ENCODE data around the gene ULBP3.
"Not testable (repeated sequence)": the region's sequence is repeated elsewhere in the genome, so short reads cannot be mapped to it uniquely, and the experiment has no call there.

Gene ULBP3

DNA sequence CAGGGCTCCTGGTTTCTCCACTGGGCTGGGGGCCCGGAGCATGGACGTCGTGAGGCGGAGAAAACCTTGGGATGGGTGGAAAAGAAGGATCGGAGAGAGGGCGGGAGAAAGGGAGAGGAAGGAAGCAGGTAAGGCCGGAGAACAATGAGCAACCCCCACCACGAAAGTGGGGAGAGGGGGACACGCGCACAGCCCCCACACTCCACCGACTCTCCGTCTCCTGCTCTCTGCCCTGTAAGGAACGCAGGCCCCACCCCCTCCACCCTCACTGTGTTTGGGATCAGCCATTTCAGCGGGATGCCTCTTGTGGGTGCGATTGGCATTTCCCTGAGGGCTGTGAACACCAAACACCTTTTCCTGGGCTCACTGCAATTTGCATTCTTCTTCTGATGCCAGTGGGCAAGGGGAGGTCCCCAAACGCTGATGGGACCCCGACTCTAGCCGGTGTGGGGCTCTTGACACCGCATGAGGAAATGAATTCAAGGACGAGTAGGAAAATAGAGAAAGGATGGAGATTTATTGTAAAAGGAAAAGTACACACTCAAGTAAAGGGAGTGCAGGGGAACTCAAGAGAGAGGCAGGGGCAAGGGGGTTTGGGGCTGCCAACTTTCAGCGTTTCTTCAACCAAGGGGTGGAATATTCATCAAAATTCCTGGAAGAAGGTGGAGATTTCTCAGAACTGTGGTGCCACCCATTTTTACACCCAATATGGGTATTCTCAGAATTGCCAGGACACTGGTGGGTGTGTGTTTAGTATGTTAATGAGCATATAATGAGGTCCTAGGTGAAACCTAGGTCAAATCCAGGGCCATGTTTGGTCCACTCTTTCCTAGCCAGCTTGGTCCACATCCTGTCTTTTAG is 30.5 kb downstream of the ULBP3 start:
- FAIRE-seq, result no peak

DNA sequence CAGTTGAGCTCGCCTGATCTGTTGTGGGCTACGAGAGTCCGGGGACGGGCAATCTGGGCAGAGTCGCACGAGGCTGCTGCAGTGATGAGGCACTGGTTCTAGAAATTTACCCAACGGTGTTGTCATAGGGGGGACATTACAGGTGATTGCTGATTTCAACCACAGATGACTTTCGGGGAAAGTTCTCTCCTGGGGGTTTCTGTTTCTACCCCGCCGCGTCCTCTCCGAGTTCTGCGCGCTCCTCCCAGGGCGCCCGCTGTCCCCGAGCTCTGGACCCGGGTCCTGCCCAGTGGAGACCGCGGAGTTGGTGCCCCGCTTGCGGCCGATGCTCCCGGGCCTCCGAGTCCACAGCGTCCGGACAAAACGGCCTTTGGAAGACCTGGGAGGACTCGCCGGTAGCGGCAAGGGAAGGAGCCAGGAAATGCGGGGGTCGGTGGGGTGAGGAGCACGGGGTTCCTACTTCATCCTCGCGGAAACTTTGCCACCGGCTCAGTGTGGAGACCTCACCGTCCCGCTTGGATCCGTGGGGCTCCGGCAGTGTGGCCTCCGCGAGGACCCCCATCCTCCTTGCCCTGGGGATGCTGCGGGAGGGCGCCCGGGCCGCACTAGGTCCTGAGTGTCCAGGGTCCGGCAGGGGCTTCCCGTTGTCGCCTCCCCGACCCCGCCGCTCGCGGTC is 31.3 kb downstream of the ULBP3 start:
- no peak for FAIRE-seq

DNA sequence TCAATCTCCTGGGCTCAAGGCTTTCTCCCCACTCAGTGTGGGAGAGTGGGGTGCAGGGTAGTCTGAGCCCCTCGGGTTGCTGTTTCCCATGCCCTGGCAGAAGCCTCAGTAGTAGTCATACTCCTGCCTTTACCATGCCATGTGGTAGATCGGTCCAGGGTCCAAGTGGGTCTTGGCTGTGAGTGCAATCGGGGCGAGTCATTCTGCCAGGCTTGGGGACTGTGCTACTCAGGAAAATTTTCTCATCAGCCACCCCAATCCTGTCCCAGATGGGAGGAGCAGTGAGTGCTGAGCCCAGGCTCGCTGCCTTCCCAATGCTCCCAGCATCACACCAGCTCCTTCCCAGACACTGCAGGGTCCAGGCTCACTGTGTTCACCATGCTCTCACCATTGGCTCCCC is 32.8 kb downstream of the ULBP3 start:
- FAIRE-seq, result no peak

DNA sequence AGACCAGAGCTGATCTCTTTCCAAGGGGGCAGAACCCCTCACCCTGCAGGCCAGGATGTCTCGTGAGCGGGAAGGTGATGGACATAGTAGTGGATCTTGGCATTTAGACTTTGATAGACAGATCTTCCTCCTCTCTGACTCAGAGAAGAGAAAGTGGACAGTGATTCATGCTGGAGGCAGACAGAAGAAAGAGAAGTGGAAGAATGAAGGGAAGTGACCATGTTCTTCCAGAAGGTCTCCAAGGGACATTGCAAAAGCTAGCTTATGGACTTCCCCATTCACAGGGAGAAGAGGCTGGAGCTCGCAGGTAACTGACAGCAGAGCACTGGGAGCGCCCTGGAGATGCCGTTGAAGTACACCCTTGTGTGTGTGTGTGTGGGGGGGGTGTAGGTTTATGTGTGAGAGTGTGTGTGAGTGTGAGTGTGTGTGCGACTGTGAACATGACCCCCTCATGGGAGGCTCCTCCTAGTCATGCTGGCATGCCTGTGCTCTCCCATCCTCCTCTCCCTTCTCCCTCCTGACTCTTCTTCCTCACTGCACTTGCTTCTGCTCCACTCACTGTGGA is 35.6 kb downstream of the ULBP3 start:
- no peak for FAIRE-seq

DNA sequence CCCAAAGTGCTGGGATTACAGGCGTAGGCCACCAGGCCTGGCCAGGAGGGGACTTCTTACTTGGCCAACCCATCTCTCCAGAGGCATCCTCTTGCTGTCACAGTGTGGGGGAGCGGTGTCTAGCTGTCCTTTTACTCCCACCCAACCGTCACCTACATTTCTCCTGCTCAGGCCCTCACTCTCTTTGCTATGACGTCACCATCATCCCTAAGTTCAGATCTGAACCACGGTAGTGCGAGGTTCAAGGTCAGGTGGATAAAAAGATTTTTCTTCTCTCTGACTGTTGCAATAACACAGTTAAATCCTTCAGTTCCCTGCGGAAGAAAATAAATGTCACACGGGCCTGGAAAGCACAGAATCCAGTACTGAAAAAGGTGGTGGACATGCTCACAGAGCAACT is 36.3 kb downstream of the ULBP3 start:
- no peak for FAIRE-seq

DNA sequence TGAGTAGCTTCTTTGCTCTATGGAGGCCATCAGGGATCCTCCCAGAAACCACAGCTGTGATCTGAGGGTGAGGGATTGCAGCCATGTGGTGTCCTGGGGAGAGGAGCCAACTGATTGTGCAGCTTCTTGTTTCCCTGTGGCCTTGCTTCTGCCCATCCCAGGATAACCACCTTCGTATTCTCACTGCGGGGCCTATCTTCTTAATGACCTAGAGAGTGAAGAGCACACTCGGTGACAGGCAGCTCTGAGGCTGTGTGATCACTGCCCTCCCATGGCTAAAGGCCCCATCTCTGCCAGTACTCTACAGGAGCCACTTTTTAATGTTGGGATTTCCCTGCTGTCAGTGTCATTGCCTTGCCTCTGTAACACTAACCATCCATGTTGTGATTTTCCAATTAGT is 38.3 kb downstream of the ULBP3 start:
- FAIRE-seq, result no peak

DNA sequence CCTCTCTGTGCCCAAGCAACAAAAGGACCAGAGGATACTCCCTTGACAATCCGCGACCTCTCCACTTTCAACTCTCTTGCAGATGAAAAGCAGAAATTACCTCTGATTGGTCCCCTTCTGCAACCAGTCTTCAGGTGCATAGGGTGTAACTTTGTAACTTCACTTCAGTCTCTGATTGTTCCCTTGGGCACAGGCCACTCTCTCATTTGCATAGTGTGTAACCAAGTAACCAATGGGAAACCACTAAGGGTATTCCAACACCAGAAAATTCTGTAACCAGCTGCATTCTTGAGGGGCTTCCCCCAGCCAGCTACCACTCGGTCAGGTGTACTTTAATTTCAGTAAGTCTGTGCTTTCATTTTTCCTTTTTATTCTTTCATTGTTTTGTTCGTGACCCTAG is 39.2 kb downstream of the ULBP3 start:
- no peak for FAIRE-seq

DNA sequence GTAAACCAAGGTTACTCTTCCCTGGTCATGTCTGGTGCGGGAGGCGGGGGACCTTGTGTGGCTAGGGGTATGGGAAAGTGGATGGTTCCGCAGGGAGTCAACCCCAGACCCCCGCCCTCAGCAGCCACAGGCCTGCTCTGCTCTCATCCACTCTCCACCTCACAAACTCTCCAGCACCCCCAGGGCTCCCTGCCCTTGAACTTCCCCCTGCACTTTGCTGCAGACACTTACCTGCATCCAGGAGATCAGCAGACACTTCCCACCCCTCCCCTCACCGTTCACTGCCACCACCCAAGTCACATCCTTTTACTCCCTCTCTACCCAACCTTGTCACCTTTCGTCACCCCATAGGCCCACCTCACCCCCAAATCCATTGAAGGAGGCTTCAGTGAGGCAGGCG is 39.6 kb downstream of the ULBP3 start:
- FAIRE-seq, result no peak

DNA sequence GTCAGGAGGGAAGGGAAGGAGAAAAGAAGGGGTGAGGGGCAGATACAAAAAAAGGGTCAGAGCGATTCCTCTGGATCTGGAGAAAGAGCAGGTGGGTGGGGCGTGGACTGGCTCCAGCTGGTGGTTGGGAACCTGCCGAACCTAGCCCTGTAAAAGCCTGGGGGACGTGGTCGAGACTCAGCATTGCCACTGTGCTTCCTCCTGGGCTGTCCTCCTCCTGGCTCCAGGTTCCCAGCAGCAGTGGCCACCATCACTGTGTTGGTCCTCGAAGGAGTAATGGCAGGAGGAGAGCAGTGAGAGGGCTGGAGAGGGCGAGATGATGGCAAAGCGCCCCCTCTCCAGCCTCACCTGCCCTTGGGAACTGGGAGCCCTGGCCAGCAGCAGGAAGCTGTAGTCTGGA is 40.1 kb downstream of the ULBP3 start:
- FAIRE-seq, result no peak

DNA sequence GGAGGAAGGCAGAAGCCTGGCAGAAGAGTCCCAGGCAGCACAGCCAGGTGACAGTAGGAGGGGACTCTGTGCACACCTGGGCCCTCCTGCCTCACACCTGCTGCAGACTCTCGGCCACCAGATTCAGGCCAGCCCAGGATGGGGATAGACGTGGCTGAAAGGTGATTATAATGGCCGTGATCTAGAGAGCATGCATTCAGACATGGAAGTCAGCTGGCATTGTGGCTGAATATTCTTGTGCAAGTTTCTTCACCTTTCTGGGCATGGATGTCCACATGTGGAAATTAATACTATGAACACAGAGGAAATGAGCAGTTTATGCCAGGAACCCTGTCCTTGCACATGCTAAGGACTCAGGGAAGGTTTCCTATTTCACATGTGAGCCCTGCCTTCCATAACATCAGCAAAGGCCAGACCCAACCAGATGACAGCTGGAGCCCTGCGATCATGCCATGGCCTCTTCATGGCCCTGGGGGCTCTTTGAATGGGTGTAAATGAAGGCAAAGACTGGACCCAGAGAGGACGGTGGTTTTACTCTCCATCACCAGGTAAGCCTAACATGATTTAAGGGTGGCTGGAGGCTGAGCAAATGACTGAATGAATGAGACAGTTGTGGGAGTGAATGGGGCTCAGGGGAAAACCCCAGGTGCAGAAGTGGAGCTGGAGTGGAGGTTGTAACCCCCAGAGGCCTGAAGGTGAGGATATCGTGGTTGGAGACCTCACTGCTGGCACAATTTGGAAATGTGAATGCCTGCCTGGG is 40.9 kb downstream of the ULBP3 start:
- FAIRE-seq, result no peak

DNA sequence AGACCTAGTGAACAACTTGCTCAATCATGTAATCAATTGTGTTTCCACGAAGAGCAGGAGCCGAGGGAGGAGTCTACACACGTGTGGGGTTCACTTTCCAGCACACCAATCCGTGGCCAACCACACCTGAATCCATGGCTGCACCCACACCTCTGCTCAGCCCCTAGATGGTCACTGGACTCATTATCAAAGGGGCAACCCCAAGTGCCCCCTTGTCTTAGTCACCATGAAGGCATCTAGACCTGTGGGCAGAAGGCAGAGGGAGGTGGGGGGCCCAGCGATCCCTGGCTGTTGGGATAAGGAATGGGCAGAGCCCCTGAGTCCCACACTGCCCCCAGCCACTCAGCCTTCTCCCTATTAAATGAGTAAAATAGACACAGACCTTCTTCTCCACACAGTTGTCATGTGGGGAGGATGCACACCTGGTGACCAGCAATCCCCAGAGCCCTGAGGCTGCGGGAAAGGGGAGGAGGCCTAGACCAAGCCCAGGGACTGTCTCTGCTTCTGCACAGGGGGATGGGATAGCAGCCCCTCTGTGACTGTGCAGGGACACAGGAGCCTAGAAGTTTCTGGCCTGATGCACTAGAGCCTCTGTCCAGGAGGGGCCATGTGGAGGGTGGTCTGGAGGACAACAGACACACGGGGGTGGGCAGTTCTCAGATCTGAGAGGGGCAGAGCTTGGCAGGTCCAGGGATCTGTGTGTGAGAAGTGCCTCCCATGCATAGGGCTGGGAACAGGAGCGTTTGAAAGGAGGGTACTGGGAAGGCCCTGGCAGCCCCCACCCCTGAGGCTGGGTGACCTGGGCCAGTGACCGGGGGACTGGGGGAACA is 41.7 kb downstream of the ULBP3 start:
- no peak for FAIRE-seq

DNA sequence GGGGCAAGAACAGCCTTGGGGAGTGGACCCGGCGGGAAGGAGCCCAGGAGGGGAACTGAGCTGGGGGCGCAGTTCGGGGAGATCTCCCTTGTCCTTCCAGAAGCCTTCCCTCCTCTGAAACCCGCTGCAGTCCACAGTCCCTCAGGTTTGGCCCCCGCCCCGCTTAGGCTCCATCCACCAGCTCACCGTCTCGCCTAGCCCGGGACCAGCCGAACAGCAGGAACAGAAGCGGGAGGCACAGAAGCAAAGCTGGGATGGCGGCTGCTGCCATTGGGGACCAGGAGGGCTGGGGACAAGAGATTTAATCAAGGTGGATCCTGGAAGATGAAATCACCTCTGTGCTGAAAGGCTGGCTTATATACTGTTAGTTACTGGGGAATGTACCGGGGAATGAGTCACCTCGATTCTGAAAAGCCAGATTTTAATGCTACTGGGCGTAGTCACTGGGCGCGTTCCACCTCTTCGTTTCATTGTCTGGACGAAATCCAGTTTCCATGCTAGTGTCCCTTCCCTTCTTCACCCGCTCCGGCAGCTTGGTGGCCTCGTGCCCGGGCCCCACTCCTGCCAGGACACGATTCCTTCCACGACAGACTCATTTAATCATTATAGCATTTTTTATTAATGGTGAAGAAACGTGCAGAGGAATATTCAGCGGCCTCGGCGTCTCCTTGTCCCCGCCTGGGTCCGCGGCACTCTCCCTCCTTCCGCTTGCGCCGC is 43.6 kb downstream of the ULBP3 start, which contains the start of gene RAET1L:
Gene RAET1L (minus strand): TSS at position 332 of the 717 bp plus-strand sequence. CDS start 61 bp downstream, at position 271.
- no peak for FAIRE-seq

DNA sequence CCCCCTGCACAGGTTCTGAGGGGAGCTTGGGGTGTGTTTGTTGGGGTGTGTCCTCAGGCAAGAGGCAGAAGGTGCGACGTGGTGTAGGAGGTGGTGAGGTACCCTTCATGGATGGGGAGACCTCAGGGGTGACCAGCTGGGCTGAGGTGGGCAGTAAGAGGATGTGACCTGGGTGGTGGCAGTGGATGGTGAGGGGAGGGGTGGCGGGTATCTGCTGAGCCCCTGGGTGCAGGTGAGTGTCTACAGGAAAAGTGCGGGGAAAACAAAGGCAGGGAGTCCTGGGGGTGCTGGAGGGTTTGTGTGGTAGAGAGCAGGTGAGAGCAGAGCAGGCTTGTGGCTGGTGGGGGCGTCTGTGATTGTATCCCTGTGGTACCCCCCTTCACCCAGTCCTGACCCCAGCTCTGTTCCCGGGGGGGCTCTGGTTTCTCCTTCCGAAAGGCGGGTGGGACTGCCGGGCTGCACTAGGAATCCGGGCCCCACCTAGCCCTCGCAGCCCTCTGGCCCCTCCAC is 44.2 kb downstream of the ULBP3 start:
- FAIRE-seq, result no peak

DNA sequence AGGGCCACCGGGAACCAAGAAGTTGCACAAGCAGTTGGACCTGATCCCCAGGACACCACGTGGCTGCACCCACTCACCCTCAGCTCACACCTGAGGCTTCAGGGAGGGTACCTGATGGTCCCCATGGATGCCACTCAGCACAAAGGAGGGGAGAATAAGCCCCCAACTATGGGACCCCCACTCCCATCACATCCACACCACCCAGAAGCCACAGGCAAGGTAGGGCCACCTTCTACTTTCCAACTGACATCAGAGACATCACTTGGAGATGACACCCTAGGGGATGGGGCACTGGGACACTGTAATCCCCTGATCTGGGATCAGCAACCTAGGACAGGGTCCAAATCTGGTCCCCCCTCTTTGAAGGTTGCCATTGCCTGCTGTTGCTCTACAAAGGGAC is 44.9 kb downstream of the ULBP3 start:
- FAIRE-seq, result not testable (repeated sequence)

DNA sequence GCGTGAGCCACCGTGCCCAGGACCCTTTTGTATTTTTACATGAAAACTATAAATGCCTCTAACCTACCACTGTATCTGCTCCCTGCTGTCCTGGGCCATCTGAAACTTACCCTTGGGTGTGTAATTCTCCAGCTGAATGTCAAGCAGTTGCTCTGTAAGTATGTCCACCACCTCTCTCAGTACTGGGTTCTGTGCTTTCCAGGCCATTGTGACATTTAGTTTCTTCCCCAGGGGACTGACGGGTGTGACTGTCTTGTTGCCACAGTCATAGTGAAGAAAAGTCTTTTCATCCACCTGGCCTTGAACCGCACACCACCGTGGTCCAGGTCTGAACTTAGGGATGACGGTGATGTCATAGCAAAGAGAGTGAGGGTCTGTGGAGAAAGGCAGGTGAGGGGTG is 47.1 kb downstream of the ULBP3 start:
- not testable (repeated sequence) for FAIRE-seq

DNA sequence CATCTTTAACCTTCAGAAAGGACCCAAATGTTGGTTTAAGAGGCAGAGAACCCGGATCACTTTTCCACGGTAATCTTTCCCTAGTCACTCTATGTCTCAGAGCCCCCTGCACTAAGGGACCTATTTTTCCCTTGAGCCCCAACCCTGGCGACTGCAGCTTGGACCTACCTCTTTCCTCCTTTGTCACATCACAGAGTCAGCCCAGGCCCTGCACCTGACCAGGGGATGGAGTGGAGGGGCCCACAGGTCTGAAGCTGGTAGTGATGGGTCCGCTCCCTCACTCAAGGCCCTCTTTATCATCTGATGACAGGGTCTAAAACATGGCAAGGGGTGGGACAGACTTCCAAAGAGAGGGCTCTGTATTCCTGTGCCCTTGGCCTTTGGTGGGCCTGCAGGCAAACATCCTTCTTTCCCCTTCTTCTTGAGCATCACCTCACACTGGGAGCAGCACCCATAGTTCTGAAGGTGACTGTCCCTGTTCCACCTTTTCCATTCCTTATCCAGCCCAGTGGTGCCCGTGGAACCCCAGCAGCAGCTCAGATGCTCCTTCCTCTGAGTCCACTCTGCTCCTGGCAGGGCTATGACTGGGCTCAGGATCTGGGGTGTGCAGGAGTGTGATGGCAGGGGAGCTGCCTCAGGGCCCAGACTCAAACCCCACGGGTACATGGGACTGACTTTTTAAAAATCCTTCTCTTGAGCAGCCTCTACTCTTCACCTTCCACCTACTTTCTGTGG is 49.9 kb downstream of the ULBP3 start:
- no peak for FAIRE-seq

DNA sequence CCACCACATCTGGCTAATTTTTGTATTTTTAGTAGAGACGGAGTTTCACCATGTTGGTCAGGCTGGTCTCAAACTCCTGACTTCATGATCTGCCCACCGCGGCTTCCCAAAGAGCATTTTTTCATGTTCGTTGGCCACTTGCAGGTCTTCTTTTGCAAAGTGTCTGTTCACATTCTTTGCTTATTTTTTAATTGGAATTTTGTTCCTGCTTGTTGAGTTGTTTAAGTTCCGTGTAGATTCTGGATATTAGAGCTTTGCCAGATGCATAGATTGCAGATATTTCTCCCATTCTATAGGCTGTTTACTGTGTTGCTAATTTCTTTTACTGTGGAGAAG is 51.8 kb downstream of the ULBP3 start:
- FAIRE-seq, result not testable (repeated sequence)

DNA sequence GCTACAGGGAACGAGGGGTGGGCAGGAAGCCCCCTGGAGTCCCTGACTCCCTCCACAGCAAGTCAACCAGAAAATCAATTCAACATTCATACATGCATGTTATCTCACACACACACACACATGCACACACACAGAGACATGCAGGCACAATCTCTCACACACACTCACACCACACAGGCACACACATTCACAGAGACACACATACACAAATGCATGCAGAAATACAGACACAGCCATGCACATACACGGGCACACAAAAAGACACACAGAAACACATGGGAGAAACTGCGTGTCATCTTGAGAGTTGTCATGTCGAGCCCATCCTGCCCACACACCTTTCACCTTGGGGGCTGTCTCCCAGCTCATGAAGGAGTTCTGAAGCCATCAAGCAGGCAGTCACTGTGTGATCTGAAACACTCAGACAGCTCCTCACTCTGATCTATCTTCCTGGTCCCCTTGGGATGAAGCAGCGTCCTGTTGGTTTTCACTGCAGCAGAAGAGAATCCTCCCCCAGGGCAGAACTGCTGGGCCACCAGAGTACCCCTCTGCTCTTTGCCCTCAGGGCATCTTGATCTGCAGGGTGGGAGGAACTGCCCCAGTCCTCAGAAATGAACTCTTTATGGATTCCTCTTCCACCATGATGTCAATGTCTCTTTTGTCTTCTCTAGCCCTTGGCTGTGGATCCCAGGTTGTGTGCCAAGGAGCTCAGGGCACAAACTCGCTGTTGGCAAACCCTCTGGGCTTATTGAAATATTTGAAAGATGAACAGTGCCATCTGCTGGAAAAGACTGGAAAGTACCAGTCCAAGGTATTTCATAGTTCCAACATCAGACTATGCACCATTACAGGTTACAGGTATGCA is 52.4 kb downstream of the ULBP3 start:
- FAIRE-seq, result no peak

DNA sequence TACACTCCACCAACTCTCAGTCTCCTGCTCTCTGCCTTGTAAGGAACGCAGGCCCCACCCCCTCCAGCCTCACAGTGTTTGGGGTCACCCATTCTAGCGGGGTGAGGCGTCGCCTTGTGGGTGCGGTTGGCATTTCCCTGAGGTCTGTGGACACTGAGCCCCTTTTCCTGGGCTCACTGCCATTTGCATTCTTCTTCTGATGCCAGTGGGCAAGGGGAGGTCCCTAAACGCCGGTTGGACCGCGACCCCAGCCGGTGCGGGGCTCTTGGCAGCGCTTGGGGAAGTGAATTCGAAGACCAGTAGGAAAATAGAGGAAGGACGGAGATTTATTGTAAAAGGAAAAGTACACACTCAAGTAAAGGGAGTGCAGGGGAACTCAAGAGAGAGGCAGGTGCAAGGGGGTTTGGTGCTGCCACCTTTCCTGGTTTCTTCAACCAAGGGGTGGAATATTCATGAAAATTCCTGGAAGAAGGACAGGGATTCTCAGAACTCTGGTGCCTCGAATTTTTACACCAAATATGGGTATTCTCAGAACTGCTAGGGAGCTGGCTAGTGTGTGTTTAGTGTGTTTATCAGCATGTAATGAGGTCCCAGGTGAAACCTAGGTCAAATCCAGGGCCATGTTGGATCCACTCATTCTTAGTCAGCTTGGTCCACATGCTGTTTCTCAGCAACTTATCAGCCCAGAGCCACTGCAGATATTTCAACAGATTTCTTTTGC is 53.5 kb downstream of the ULBP3 start:
- not testable (repeated sequence) for FAIRE-seq
